Measurements from ENCODE around the gene C1orf232. TPM values are rescaled to one million over a fixed set of nuclear protein-coding genes. Genes with fewer than 3 reads are reported as not detected.

The C1orf232 gene
- not detected in 2 replicates for total RNA-seq (ENCODE audit: low replicate concordance)

DNA sequence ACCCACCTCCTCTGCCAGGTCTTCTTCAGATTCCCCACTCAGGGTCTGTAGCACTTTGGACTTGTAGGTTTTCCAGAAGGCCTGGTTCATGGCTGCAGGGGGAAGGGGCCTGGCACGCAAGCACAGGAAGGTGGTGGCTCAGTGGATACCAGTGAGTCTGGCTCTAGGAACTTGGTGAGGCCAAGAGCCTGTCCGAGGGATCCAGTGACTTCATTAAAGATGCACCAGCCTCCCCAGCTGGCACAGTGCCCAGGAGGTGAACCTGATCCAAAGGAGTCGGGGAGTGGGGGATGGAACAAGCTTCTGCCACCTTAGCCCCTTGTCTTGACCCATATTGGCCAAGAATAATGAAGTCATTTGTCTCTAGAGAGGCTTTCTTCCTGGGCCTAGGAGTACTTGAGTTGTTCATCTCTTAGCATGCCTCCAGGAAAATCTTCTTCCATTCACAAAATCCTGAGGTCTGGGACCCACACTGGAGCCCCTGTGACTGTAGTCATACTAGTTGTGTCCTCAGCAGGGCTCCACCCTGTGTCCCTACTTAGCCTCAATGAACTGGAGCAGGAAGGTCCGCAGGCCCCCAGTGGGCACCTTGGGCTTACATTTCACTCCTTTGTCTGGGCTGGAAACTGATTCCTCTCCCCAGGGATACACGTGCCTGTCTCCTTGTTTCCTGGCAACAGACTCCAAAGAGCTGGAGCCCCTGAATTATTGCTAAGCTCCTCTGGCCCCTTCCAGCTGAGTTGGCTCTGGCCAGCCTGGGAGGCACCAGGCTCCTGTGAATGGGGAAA, at the start of gene C1orf232:
C1orf232 (minus strand) TSS at position 554 of the 788 bp plus-strand sequence; CDS start at position 90, 464 bp downstream.
- H3K4me3 ChIP-seq (ENCODE audit: low read depth, low read length) = peak within 1 kb of the TSS; percentile 89
- no peak for DNase-seq (ENCODE audit: low read depth)
- TF ChIP-seq, protein P1, sequence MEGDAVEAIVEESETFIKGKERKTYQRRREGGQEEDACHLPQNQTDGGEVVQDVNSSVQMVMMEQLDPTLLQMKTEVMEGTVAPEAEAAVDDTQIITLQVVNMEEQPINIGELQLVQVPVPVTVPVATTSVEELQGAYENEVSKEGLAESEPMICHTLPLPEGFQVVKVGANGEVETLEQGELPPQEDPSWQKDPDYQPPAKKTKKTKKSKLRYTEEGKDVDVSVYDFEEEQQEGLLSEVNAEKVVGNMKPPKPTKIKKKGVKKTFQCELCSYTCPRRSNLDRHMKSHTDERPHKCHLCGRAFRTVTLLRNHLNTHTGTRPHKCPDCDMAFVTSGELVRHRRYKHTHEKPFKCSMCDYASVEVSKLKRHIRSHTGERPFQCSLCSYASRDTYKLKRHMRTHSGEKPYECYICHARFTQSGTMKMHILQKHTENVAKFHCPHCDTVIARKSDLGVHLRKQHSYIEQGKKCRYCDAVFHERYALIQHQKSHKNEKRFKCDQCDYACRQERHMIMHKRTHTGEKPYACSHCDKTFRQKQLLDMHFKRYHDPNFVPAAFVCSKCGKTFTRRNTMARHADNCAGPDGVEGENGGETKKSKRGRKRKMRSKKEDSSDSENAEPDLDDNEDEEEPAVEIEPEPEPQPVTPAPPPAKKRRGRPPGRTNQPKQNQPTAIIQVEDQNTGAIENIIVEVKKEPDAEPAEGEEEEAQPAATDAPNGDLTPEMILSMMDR (IDR thresholded peaks at IDR 0.05; ENCODE audit: insufficient read depth, low read length) = no peak

DNA sequence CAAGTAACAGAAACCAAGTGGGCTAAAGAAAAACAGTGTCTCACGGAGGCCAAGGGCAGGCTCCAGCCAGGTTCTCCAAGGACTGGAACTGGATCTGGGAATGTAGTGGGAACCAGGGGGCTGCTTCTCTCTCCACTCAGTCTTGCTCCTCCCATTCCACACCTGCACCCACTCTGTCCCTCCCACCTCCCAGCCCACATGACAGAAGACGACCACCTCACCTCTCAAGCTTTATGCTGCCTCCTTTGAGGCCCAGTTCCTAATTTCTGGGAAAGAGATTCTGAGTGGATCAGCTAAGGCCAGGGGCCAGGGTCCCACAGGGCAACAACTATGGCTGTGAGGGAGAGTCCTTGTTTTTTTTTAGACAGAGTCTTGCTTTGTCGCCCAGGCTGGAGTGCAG, 46.5 kb upstream of the C1orf232 start:
- TF ChIP-seq, protein P1 (IDR thresholded peaks at IDR 0.05; ENCODE audit: insufficient read depth, low read length) = no peak
- no peak for DNase-seq (ENCODE audit: low read depth)
- H3K4me3 ChIP-seq (ENCODE audit: low read depth, low read length) = no peak overlapping the region

DNA sequence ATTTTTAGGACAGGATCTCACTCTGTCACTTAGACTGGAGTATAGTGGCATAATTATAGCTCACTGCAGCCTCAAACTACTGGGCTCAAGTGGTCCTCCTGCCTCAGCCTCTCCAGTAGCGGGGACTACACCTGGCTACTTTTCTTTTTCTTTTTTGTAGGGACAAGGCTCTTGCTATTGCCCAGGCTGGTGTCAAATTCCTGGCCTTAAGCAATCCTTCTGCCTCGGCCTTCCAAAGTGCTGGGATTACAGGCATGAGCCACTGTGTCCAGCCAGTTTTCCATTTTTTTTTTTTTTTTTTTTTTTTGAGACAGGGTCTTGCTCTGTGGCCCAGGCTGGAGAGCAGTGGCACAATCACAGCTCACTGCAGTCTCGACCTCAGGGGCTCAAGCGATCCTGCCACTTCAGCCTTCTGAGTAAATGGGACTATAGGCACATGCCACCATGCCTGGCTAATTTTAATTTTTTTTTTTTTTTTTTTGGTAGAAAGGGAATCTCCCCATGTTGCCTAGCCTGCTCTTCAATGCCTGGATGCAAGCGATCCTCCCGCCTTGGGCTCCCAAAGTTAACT, 44.7 kb upstream of the C1orf232 start:
- TF ChIP-seq, protein P1 (IDR thresholded peaks at IDR 0.05; ENCODE audit: insufficient read depth, low read length) = no peak
- DNase-seq (ENCODE audit: low read depth) = no peak
- H3K4me3 ChIP-seq (ENCODE audit: low read depth, low read length) = no peak overlapping the region

DNA sequence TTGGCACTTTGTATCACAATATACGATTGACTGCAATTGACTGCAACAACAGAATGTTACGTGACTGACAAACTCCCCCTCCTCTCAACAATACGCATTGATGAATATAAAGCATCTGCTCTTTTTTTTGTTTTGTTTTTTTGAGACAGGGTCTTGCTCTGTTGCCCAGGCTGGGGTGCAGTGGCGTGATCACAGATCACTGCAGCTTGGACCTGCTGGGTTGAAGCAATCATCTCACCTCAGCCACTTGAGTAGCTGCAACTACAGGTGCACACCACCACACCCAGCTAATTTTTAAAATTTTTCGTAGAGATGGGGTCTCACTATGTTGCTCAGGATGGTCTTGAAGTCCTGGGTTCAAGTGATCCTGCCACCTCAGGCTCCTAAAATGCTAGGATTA, 44.0 kb upstream of the C1orf232 start:
- DNase-seq (ENCODE audit: low read depth) = no peak
- TF ChIP-seq, protein P1 (IDR thresholded peaks at IDR 0.05; ENCODE audit: insufficient read depth, low read length) = no peak
- no peak overlapping the region for H3K4me3 ChIP-seq (ENCODE audit: low read depth, low read length)

DNA sequence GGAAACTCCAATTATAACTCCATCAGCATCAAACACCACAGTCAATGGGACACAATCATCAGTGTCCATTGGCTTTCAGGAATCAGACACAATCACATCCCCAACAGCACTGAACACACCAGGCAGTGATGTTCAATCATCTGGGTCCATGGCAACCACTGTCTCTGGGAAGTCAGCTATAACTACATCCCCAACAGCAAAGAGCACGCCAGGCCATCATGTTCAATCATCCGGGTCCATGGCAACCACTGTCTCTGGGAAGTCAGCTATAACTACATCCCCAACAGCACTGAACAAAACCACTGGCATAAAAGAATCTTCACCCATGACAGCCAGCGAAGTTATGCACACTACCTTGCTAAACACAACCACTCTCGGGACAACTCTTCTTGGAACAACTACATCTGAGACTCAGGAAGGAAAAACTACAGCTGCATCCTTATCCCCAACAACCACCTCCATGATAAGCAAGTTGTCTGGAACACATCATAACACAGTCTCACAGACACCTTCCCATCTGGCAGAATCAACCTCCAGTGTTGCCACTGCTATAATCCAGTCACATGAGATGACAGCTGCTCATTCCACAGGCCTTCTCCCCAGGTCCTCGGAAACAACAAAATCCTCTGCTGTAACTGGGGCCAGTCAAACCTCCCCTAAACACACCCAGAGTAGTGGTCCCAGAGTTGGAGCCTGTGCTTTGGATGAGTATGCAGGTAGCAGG, 41.5 kb upstream of the C1orf232 start:
- TF ChIP-seq, protein P1 (IDR thresholded peaks at IDR 0.05; ENCODE audit: insufficient read depth, low read length) = no peak
- no peak overlapping the region for H3K4me3 ChIP-seq (ENCODE audit: low read depth, low read length)
- DNase-seq (ENCODE audit: low read depth) = no peak

DNA sequence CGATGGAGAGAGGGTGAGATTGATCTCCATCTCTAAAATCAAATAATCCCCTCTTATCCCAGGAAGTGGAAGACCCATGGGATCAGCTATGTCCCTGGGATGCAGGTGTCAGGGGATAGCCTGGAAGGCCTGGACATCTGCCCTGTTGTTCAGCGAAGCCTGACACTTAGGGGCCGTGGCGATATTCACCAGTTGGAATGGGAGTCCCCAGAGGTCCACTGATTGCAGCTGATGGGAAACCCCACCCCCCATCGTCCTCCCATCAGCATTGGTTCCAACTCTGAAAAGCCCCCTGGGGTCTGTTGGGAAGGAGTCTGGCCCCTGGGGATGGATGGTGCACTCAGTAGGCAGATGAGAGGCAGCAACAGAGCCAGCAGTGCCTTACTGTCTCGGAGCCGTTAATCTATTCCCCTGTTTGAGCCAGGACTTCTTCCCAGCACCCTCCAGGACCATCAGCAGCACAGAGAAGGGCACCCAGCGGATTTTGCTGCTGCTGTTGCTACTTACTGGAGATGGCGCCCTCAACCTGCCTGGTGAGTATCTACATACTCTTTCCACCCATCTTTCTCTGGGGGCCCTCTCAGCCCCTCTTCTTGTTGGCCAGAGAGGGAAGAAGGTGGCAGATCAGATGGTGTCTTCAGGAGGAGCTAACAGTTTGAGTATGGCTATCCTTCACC, 35.0 kb upstream of the C1orf232 start:
- no peak for DNase-seq (ENCODE audit: low read depth)
- TF ChIP-seq, protein P1 (IDR thresholded peaks at IDR 0.05; ENCODE audit: insufficient read depth, low read length) = no peak
- no peak overlapping the region for H3K4me3 ChIP-seq (ENCODE audit: low read depth, low read length)

Data from fibroblast of the aortic adventitia (primary cell).